HG03442 (cell line): ENCODE data around the gene UBE2G1.

Source experiments
- ATAC-seq: cut with Tn5 transposase; IDR thresholded peaks from one replicate; pipeline ENCODE4 v1.9.1; 2021; ENCODE audit warnings: mild to moderate bottlenecking, moderate library complexity; ENCODE audit not compliant: unreplicated experiment

UBE2G1 gene

DNA sequence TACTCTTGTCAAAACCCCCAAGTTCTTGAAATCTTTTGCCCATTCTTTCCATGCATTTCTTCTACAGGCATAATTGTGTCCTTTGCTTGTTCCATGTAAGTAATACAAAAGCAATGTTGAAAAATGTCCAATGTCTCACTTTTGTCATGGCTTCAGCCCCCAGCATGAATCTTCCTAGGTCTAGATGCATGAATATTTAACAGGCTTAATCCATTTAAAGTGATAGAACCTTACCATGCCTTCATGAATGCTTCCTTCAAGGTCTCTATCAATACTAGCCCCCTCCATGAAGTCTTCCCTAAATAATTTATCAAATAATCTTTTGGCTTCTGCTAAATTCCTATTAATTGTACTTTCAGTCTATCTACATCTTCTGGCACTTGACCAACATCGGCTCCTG, 56.6 kb downstream of the UBE2G1 start:
- no peak for ATAC-seq

DNA sequence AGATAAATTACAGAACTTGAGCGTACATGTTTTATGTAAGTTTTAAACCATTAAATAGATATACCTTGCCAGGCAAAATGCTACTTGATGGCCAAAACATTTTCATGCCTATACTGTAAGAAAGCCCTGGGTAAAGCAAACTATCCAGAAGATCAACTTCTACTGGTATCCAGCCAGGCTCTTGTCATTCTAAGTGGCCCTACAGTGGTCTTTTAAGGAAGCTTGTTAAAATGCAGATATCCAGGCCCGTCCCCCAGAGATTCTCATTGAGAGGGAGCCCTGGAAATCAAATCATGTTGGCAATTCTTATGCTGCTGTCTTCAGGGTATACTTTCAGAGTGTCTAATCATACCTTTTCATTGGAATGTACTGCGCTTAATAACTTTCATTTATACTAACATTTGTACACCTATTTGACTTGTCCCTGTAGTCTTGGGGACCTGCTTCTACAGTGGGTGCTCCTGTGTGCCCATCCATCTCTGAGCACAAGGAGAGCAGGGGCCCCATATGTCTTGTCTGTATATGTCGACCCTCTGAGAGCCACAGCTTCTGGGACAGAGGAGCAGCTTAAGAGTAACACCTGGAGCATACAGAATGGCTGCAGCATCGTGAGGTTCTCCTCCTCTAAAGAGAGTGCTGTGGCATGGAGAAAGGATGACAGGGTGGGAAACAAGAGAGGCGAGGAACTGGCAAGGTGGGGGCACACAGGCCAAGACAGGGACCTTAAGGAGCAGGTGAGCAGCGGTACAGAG, 59.1 kb downstream of the UBE2G1 start:
- no peak for ATAC-seq

DNA sequence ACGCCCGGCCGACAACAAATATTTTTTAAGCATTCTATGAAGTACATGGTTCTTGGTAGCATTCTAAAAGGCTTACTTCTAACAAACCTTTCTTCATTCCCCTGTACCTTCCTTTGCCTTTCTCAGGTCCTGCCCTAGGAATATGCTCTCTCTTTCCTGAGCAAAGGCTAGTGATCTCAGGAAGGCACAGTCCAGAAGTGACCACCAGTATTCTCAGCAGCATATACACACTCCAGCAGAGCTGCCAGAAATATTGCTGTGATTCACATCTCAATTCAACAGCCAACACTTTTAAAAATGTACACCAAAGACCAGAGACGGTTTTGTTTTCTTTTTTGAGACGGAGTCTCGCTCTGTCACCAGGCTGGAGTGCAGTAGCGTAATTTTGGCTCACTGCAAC, 61.3 kb downstream of the UBE2G1 start:
- ATAC-seq, result no peak

DNA sequence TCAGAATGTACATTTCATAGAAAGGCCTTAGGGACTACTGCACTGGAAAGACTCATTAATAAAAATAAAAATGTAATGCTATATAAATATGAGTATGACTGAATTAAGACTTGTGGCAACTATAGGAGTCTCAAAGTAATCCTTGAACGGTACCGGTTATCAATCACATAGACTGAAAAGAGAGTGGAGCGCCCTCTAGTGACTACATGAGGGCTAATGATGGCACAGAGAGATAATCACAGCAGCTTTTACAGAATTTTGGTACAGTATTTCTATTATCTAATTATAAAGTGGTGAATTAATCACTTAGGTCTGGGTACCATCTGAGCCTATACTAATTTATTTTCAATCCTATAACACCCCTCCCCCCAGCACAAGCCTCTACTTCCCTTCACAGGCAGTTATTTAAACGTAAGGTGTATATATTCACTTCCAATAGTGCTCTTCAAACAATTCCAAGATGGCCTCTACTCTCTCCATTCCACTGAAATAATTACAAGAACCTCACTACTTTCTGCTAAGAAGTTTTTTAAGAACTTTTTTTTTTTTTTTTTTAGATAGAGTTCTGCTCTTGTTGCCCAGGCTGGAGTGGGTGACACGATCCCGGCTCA, 62.0 kb downstream of the UBE2G1 start:
- ATAC-seq, result no peak

DNA sequence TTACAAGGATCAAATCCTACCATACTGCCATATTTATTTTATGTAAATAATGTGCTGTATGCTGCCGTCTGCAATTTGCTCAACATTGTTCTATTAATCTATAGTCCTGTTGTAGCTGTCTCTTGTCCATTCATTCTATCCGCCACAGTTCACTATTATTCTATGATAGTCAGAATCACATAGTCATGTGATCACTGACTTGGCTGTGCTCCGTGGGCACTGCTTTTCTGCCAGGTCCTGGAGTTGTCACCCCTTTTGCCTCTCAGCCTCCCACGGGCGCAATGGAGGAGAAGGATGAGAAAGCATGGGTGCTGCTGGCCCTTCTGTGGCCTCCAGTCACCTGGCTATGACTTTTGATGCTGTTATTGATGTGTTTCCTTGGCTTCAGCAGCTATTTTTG, 65.4 kb downstream of the UBE2G1 start:
- ATAC-seq, result no peak

DNA sequence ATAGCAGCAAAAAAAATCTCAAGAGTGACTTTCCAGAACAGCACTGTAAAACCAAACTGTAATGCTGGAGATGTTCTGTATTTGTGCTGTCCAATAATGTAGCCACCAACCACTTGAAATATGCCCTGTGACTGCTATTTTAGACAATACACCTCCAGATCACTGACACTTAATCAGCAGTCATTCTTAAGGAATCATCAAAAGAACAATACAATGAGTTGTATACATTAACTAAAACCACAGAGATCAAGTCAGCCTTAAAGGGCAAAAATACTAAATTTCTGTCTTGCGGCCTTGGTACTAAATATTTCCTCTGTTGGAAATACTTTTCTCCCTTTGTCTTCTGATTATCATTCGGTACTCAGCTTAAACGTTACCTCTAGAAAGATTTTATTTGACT, 69.1 kb downstream of the UBE2G1 start:
- ATAC-seq, result no peak

DNA sequence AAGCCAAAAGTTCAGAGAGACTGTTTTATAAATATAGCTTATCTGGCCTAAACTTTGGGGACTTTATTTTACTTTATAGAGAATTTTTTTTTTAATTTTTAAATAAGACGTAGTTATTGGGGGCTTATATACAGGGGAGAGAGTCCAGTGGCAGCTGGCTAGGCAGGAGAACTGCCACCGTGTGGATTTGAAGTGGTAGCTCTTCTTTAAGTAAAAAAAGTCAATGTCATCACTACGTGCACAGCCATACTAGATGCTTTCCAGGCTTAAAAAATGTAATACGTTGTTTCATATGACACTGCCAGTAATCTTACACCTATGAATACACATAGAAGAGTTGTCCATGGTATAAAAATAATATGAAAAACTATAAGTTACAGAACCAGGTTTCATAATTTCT, 70.8 kb downstream of the UBE2G1 start:
- no peak for ATAC-seq

DNA sequence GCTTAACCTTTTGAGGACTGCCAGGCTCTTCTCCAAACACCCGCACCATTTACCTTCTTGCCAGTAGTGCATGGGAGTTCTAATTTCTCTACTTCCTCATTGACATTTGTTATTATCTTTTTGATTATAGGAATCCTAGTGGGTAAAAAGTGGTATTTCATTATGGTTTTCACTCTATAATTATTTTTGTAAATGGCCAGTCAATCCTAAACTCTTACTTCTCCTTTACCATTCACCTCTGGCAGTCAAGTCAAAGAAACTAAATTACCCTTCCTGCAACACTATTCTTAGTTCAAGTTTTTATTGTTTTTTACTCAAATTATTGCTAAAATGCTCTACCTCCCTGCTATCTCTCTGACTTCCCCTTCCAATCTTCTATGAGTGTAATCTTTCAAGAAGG, 72.9 kb downstream of the UBE2G1 start:
- ATAC-seq, result no peak

DNA sequence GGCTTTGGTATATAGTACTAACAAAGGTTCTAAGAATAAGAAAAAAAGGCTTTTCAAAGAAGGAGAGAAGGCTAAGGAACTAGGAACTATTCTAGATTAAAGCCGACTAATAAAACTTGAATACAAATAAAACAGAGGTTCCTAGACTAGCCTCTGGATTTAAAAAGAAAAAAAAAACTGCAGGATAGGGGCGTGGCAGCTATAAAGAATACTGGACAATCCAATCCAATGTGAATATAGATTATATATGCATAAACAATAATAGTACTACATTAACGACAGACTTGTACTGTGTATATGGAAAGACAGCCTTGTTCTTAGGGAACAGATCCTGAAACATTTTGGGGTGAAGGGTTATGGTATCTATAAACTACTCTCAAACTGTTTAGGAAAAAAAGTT, 78.8 kb downstream of the UBE2G1 start:
- no peak for ATAC-seq

DNA sequence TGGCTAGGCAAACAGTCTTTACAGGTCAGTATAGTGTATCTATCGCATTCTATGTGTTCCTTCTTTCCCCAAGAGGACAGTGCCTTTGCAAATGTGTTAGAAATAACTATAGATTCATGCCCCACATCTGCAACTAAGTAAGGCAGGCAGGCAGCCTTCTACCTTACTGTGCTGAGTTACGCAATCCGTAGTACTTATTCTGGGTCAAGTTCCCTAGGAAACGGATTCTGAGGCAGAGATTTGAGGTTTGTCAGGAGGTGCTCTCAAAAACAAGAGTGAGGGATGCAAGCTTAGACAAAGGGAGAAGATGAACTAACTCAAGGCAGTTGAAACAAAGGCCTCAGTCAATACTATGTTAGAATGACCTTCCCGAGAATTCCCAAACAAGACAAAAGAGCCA, 90.0 kb downstream of the UBE2G1 start:
- no peak for ATAC-seq

DNA sequence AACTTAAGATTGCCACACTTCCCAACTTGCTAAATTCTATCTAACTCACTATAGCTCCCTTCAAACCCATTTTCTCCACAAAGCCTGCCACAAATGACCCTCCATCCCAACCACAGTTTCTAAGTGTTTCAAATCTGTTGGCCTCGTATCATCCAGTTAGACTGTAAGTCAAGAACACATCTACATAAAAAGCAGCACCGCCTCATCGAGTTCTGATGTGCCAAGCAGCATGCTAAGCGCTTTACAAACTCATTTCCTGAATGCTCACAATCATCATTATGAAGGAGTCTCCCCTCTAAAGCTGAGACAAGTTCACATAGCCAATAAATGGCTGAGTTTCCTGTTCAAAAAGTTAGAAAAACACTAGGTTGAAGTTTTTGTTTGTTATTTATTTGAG, 93.5 kb downstream of the UBE2G1 start:
- no peak for ATAC-seq

DNA sequence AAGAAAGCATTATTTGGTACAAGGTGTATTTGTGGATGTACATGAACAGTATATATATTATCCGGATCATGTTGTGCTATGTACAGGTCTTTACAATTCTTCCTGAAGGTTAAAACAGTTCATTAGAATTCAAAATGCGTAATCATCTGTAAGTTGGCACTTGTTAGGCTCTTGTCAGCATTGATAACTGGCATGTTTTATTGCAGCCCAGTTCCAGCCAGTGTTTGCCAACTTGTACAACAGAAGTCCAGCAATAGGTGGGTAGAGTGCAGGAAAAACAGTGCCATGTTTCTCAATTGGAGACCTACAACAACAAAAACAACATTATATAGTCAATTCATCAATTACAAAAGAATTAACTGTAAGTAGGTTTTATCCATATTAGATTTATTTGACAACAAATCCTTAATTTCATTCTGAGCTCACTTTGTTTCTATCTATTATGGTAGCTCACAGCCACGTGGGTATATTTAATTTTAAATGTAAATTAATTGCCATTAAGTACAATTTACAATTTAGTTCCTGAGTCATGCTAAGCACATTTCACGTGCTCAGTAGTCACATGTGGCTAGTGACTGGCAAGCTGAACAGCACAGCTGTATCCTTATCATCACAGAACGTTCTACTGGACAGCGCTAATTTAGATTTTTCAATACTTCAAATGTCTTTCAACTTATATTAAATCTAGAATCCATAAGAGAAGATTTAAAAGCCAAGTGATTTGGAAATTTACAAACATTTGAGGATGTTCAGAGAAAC, 94.1 kb downstream of the UBE2G1 start:
- no peak for ATAC-seq

DNA sequence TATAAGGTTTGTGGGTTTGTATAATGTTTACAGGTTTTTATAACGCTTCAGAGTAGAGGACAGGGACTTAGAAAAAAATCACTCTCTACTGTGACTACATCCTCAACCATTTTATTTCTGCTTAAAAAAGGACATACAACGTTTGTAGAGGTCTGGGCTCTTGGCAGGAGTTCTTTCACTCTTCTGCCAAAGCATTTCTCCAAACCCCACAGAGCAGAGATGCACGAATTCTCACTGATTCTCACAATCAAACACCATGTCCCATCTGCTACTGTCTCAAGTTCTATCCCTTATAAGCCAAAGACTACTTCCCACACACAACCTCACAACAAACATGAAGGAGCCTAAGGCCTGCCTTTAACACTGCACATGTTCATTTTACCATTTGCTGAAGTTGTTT, 95.7 kb downstream of the UBE2G1 start:
- ATAC-seq, result no peak

DNA sequence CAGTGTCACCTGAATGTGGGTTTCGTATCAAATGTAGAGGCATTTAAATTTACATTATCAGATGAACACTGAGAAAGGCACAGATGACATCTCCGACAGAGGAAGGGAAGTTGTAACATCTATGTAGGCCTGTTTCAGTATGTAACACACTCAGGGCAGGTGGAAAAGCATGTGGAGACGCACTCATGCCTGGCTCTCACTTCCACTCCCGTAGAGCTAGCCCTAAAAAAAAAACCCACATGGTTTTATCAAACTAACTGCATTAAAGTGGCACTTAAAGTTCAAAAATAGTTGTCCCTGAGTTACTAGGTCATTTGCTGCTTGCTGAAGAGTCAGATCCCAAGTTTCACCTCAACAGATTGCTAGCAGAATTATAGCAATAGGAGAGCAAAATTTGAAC, 96.6 kb downstream of the UBE2G1 start:
- no peak for ATAC-seq

DNA sequence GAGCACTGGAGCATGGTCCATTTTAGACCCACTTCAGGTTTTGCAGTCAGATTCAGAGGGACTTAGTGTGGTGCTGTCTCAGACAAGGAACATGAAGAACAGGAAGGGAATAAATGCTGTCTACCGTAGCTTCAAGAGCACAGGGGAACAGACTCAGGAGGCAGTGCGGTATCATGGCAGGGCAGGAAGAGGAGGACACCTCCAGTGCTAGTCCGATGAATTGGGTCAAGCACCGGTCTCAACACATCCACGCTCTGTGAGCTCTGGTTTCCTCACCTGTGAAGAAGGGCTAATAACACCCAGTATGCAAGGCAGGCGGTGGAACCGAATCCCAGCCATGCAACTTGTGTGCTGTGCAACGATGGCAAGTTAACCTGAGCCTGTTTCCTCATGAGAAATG, 99.1 kb downstream of the UBE2G1 start:
- no peak for ATAC-seq

DNA sequence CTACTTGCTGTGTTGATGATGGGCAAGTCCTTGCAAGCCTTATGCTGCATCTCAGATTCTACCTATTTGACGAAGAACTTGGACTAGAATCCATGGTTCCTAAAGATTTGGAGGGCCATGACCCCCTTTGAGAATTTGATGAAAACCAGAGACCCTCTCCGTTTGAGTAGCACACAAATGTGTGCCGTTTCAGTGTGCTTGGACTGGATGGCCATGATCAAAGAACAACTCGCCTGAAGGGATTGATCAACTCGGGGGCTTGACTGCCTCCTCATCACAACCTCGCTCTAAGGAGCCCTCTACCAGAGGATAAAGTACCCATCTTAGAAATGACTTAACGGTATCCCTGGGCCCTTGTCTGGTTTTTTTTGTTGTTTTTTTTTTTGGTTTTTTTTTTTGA, 99.9 kb downstream of the UBE2G1 start:
- ATAC-seq, result no peak

DNA sequence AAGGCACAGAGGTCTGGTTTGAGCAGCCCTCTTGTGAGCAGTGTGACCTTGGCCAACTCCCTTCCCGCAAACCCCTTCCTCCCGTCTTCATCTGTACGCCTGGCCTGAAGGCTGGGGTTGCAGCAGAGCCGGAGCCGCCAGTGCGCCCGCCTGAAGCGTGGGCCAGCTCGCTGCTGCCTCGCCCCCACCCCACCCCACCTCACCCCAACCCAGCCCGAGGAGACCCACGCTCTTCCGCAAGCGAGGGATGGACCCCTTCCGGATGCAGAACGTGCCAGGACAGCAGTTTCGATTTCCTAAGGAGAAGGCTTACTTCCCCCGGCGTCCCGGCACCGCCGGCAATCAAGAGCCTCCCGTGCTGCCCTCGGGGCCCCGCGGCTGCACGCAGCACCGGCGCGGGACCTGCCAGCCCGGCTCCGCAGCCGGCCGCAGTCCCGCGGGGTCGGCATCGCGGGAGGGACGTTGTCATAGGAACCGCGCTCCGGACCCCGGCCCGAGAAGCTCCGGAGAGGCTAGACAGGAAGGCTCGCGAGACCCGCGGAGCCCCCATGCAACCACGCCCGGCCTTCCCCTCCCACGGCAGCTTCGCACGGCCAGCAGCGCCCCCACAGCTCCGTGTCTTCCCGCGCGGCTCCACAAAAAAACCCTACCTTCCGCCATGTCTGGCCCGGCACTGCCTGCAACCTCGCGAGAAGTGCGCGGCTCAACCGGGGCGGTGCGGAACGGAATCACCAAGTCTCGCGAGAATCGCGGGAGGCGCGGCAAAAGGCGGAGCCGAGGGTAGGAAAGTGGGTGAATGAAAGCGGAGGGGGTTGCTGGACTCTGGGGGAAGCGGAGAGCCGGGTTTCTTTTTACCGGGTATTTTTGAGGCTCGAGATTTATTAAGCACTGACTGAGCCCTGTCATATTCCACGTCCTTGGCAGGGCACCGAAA, 102.9 kb downstream of the UBE2G1 start, which contains the start of gene ANKFY1:
Gene ANKFY1 (minus strand): TSS at position 698 of the 934 bp plus-strand sequence. CDS start 38 bp downstream, at position 660.
- ATAC-seq, result peak; percentile 92

DNA sequence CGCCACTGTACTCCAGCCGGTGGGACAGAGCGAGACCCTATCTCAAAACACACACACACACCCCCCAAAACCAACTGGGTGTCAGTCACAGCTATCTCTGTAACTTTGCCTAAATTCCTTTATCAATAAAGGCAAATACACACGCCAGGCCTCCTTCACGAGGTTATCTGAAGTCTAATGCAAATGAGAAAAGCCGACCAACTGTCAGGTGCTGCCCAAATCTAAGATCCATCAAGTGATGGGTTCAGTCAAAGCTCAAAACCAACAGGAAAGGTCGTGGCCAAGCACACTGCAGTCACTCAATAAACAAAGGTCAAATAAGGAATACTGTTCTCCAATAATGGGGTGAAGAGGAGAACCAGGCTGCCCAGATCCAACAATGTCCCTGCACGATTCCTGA, 103.8 kb downstream of the UBE2G1 start:
- no peak for ATAC-seq

DNA sequence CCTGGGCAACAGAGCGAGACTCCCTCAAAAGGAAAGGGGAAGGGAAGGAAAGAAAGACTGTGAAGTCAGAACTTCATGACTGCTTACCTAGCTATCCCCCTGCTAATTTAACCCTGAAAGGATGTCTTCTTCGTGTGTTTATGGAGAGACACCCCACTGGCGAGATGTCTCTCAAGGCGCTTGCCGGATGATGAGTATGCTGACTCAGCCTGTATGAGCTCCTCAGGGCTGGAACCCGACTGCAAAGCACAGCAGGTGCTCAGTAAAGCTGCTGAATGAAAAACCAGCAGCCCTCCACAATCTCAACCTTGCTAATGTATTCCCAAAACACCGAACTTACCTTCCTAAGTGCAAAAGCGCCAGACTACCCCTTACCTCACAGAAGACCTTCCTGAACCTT, 105.0 kb downstream of the UBE2G1 start:
- no peak for ATAC-seq

DNA sequence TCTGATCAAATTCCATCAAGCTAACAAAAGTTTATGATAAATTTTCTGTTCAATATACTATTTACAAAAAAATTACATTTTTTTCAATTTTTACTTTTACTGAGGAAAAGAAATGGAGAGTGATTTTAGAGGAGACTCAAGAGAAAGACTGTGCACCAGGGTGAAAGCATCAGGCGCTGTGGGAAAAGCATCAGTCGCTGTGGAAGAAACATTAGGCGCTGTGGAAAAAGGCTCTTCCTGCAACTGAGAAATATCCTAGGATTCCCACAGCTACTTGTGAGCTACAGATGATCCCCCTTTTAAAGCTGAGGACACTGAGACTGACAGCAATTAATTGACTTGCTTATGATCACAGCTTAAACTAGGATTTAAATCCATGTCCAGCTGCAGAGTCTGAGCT, 107.6 kb downstream of the UBE2G1 start:
- ATAC-seq, result no peak

DNA sequence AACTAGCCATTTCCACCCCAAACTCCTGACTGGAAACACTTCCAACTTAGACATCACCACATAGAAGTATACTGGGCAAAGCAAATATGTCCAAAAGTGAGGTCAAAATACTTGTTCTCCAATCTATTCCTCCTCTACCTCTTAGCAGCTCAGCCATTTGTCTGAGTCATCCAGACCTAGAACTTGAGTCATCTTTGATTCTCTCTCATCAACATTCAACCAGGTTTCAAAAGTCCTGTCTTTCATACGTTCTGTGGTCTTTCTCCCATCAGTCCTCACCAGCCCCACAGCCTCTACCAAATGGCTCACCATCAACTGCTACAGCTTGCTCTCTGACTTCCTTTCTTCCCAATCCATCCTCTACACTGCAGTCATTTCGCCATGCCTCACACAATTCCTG, 109.5 kb downstream of the UBE2G1 start:
- ATAC-seq, result no peak
